T-helper 2 cell (primary cell): ENCODE results near the gene GIMAP2.
"Not testable (repeated sequence)": the region's sequence is repeated elsewhere in the genome, so short reads cannot be mapped to it uniquely, and the experiment has no call there.

Experiments
- DNase-seq, 5 experiments: peaks; one replicate each; pipeline versions ENCODE4 v3.0.0 to v3.0.0-alpha.2; 2012 to 2022

Gene GIMAP2

GRCh38 chr7:150676854-150677253 lies 8.7 kb upstream of the GIMAP2 start:
- peak in 2 of 5 experiments; percentile 59 to 62 for DNase-seq

GRCh38 chr7:150678601-150679000 lies 6.9 kb upstream of the GIMAP2 start:
- peak in 1 of 5 experiments; percentile 47 for DNase-seq

- DNase-seq = not testable (repeated sequence)
Measured at GRCh38 chr7:150680364-150680763, 5.1 kb upstream of the GIMAP2 start.

- DNase-seq = no peak
Measured at GRCh38 chr7:150686030-150686631, 625 bp downstream of the GIMAP2 start.

GRCh38 chr7:150688630-150689029 lies 3.1 kb downstream of the GIMAP2 start:
- DNase-seq = no peak

GRCh38 chr7:150695654-150696053 lies 10.1 kb downstream of the GIMAP2 start:
- DNase-seq = no peak

GRCh38 chr7:150703209-150703608 lies 17.7 kb downstream of the GIMAP2 start:
- no peak for DNase-seq

GRCh38 chr7:150715293-150715692 lies 29.8 kb downstream of the GIMAP2 start:
- DNase-seq = peak in 1 of 5 experiments; percentile 42

- no peak for DNase-seq
Measured at GRCh38 chr7:150715738-150716137, 30.2 kb downstream of the GIMAP2 start.

GRCh38 chr7:150716368-150716767 lies 30.9 kb downstream of the GIMAP2 start, which contains the start of gene GIMAP1:
Gene GIMAP1 (plus strand): TSS chr7:150716613. CDS start chr7:150719048, 2,435 bp downstream.
- peak in 3 of 5 experiments; percentile 28 to 80 (median 72) for DNase-seq

- no peak for DNase-seq
Measured at GRCh38 chr7:150716939-150717338, 31.4 kb downstream of the GIMAP2 start.

GRCh38 chr7:150717814-150718420 lies 32.4 kb downstream of the GIMAP2 start:
- no peak for DNase-seq

GRCh38 chr7:150719436-150719835 lies 33.9 kb downstream of the GIMAP2 start:
- no peak for DNase-seq

- no peak for DNase-seq
Measured at GRCh38 chr7:150719960-150720891, 34.7 kb downstream of the GIMAP2 start.

GRCh38 chr7:150721970-150722373 lies 36.5 kb downstream of the GIMAP2 start:
- no peak for DNase-seq

- DNase-seq = no peak
Measured at GRCh38 chr7:150722431-150722931, 37.0 kb downstream of the GIMAP2 start.

- DNase-seq = no peak
Measured at GRCh38 chr7:150723467-150723866, 38.0 kb downstream of the GIMAP2 start.

GRCh38 chr7:150727381-150727780 lies 41.9 kb downstream of the GIMAP2 start:
- DNase-seq = no peak

GRCh38 chr7:150728011-150728410 lies 42.5 kb downstream of the GIMAP2 start:
- no peak for DNase-seq

GRCh38 chr7:150728609-150729008 lies 43.1 kb downstream of the GIMAP2 start:
- no peak for DNase-seq

GRCh38 chr7:150731916-150732315 lies 46.4 kb downstream of the GIMAP2 start:
- peak in 1 of 5 experiments; percentile 71 for DNase-seq

- peak in 1 of 5 experiments; percentile 53 for DNase-seq
Measured at GRCh38 chr7:150732786-150733481, 47.4 kb downstream of the GIMAP2 start.
